ENCODE results near the gene TTC9B.

Gene TTC9B

GRCh38 chr19:40217934-40218890, at the start of gene TTC9B:
TSS of gene TTC9B (minus strand) at chr19:40218384. CDS start at chr19:40218381, 3 bp downstream.
- FAIRE-seq: no peak

DNA sequence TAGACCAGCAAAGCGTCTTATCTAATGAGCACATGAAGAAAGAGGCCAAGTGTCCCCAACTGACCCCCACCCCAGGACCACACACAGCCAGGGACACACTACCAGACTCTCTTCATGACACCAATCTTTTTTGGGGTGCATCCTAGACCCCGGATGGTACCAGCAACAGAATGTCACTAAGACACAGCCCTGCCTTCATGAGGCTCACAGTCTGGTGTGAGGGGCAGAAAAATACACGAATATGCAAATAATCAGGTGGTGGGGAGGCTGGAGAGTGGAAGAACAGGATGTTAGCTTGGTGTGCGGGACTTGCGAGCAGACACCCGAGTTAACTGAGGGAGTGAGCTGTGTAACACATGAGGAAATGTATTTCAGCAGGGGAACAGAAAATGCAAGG, 49.4 kb upstream of the TTC9B start:
- no peak for FAIRE-seq

GRCh38 chr19:40266912-40267600, 48.9 kb upstream of the TTC9B start:
- no peak for FAIRE-seq

GRCh38 chr19:40266119-40266518, 47.9 kb upstream of the TTC9B start:
- FAIRE-seq: no peak

GRCh38 chr19:40265763-40266099, 47.5 kb upstream of the TTC9B start:
- FAIRE-seq: no peak

DNA sequence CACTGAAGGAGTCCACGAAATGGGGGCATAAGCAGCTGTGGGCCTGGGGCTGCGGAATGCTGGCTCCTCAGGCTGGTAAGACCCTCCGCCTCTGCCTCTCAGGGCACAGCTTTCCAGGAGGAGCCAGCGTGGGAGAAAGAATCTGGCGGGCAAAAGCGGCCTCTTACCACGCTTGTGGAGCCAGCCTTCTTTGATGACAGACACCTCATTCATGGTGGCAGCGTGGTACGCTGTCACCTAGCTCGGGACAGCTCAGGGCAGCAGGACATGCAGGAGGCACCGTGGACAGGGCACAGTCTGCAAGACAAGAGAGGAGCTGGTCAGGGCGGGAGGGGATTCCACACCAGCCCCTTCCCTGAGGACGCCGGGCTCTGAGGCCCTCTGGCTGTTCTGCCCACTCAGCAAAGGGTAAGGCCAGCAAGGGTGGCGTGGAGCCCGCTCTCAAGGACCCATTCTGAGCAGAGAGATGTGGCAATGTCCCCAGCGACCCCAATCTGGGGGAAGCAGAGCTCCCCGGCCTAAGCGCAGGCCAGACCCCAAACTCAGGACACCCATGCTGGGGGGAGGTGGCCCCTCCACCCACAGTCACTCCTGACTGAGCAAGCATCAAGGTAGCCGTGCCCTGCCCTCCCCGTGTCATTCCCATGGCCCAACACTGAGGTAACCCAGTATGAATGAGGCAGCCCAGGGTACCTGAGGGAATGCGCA, 47.0 kb upstream of the TTC9B start:
- FAIRE-seq: no peak

DNA sequence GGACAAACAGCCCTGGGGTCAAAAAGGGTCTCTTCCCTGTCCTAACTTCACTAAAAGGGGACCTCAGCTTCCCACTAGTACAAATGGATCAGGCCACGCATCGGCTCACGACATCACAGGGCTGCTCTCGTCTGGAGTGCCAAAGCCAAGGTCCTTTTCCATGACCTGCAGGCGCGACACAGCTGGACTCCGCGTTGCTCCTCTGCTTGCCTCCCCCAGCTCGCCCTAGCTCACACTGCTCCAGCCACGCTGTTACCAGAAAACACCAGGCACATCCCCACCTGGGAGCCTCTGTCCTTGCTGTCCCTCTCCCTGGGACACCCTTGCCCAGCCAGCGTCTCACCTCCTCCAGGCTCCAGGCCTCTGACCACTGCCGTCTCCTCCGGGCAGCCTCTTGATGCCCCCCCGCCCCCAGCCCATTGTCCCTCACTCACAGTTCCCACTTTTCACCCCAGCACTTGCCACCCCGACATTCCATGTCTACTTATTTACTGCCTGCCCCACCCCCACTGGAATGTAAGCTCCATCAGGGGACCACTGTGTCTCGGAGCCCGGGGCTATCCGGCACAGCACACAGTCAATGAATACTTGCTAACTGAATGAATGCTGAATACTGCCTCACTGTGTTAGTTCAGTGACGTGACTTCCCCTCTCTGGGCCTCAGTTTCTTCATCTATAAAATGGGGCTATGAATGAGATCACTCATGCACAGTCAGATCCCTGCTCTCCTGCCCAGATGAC, 46.3 kb upstream of the TTC9B start:
- FAIRE-seq: no peak

GRCh38 chr19:40263440-40264313, 45.5 kb upstream of the TTC9B start:
- no peak for FAIRE-seq

GRCh38 chr19:40262422-40262821, 44.2 kb upstream of the TTC9B start:
- FAIRE-seq: no peak

- no peak for FAIRE-seq
Measured at GRCh38 chr19:40261631-40262030, 43.4 kb upstream of the TTC9B start.

DNA sequence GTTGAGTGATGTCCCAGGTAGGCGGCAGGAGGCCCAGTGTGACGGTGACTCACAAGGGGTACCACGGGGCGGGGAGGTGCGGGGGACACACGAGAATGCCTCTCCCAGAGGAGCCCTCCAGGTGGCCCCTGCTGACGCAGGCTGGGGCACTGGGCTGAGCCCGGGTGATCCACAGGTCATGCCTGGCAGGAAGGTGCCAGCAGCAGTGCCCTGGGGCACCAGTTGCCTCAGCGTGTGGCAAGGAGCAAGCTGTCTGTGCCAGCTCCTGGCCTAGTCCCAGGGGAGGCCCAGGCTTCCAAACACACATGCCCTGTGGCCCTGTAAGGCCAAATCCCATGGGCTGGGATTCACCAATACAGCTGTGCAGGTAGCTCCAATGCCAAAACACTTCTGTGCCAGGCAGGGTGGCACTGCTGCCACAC, 38.9 kb upstream of the TTC9B start:
- FAIRE-seq: no peak

DNA sequence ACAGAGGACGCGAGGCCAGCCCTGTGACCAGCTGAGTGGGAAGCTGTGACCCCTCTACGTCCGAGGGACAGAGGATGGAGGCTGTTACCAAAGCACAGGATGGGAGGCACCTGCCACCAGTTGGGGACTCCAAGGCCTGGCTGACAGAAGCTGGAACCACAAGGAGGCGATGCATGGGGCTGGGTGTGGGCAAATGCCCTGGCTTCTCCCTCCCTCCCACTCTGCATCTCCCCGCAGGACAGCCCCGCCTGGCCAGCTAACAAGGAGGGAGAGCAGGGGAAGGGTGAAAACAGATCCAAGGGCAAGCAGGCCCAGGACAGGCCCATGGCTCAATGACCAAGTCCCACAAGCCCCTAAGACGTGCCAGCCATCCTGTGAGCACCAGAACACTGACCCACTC, 38.3 kb upstream of the TTC9B start:
- no peak for FAIRE-seq

- no peak for FAIRE-seq
Measured at GRCh38 chr19:40255619-40256166, 37.5 kb upstream of the TTC9B start.

GRCh38 chr19:40254714-40255418, 36.7 kb upstream of the TTC9B start:
- no peak for FAIRE-seq

GRCh38 chr19:40253611-40254092, 35.5 kb upstream of the TTC9B start:
- FAIRE-seq: no peak

DNA sequence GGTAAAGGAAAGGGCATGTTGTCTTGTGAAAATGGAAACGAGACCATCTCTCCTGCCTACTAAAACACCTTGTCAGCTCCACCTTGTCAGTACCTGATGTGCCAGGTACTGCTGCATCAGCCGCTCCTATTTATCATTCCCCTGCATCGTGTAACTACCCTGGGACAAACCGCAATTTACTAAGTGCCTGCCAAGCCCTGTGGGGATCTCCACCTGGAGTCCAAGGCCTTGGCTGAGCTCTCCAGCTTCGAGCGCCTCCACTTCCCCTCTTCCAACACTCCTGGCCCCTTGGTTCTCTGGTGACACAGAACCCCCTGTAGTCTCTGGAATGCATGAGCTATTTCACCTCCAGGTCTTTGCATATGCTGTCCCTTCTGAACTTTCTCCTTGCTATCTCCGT, 34.2 kb upstream of the TTC9B start:
- no peak for FAIRE-seq

DNA sequence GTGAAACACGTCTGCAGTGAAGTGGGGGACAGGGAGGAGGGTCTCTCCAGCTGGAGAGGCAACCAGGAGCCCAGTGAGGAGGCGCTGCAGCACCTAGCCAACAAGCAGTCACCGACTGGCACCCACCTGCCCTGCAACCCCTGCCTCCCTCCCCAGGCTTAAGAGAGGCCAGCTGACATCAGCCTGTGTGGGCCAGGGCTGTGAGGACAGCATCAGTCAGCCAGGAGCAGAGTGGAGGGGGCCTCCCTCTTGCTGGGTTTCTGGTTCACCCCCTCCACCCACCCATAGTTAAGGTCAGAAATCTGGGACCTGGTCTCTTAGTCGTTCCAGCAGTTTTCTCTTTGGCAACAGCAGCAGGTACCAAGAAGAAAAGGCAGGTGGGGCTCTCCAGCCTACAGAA, 33.8 kb upstream of the TTC9B start:
- no peak for FAIRE-seq

DNA sequence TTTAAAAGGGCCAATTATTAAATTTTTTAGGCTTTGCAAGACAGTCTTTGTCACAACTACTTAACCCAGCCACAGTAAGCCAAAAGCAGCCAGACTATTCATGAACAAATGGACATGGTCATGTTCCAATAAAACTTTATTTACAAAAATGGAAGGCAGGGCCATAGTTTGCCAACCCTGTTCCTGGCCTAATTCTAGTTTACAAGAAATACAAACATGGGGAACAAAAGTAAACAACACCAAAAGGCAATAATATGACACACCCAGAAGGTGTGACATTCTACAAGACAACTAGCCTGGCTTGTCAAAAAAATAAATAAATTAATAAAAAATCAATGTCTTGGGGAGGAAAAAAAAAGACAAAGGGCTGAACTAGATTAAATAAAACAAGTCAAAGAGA, 33.1 kb upstream of the TTC9B start:
- FAIRE-seq: no peak

- FAIRE-seq: no peak
Measured at GRCh38 chr19:40249781-40250180, 31.6 kb upstream of the TTC9B start.

- FAIRE-seq: no peak
Measured at GRCh38 chr19:40249201-40249600, 31.0 kb upstream of the TTC9B start.

All from A204.1 (cell line).